NCI-H82 (cell line): ENCODE data around the gene ZBTB8OS.
A peak's percentile ranks its signal among the peaks of the same experiment; 100 is the strongest.
"Not testable (repeated sequence)": the region's sequence is repeated elsewhere in the genome, so short reads cannot be mapped to it uniquely, and the experiment has no call there.

ENCODE experiments used
- DNase-seq: peaks from one replicate; lab custom pipeline; 2025; lab: John Stamatoyannopoulos, UW

ZBTB8OS gene

DNA sequence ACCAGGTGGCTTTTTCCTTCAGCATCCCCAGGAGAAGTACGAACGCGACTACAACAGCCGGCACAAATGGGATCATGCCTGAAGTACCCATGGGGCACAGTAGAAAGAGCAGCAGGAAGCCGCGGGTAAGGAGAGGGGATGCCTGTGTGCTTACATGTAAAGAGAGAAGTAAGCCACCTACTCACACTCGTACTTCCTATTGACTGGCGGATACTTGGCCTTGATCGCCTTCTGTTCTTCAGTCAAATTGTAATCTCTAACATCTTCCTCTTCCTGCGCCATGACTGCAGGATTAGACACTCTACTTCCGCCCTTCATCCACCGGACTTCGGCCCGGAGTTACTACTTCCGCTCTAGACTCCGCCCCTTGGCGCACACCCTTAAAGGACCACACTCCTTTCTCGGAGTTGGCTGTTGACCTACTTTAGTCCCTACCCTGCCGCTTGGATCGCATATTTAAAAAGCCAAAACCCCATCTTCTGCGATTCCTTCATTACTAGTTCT is at the start of gene ZBTB8OS:
TSS of gene ZBTB8OS (minus strand) at position 303 of the 504 bp plus-strand sequence. CDS start at position 282, 21 bp downstream.
- DNase-seq = peak; percentile 98

DNA sequence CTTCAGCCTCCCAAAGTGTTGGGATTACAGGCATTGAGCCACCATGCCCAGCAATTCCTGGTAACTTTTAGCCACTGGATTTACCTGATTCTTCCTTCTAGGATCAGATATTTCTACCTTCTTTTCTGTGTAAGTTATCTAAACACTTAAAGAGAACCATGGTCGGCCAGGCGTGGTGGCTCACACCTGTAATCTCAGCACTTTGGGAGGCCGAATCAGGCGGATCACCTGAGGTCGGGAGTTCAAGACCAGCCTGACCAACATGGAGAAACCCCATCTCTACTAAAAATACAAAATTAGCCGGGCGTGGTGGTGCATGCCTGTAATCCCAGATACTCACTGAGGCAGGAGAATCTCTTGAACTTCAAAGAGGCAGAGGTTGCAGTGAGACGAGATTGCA is 46.6 kb upstream of the ZBTB8OS start:
- not testable (repeated sequence) for DNase-seq

DNA sequence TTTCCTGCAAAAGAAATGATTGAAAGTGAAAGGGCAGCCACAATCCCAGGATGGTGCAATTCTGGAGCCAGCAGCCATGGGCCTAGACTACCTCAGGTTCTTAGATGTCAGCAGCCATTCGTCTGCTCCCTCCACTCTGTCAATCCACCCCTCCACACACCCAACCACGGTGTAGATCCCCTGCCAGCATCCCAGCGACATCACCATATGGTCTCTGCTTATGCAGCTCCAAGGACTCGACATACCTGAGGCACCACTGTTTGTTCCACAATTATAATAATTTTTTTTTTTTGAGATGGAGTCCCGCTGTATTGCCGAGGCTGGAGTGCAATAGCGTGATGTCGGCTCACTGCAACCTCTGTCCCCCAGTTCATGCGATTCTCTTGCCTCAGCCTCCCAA is 45.7 kb upstream of the ZBTB8OS start:
- DNase-seq = peak; percentile 38

DNA sequence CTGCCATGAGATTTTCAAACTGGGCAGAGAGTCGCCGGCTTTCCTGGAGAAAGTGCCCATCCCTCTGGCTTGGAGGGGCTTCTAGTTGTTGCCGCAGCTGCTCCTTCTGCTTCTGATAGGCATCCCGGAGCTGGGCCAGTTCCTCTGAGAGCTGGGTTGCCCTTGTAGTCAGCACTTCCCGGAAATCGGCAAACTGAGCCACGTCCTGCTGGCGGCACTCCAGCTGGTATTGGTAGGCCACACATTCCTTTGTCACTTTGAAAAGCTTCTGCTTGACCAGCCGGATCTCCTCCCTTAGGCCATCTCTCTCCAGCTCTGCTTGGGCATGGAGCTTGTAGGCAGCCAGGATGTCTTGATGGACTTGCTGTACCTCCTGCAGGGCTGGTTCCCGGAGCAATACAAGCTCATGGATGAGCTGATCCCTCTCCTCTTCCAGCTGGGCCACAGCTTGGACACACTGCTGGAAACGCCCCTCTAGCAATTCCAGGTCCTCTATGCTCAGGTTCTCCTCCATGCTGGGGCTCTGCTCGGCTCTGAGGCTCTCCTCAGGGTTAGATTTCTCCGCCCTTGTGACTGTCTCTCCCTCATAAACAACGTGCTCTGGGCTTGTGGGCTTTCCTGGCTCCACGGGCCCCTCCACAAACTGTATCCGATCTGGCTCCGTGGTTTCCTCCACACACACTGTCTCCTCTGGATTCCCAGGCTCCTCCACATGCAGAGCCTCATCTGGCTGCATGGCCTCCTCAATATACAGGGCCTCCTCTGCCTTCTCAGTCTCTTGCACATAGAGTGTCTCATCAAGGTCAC is 45.0 kb upstream of the ZBTB8OS start:
- DNase-seq = no peak

DNA sequence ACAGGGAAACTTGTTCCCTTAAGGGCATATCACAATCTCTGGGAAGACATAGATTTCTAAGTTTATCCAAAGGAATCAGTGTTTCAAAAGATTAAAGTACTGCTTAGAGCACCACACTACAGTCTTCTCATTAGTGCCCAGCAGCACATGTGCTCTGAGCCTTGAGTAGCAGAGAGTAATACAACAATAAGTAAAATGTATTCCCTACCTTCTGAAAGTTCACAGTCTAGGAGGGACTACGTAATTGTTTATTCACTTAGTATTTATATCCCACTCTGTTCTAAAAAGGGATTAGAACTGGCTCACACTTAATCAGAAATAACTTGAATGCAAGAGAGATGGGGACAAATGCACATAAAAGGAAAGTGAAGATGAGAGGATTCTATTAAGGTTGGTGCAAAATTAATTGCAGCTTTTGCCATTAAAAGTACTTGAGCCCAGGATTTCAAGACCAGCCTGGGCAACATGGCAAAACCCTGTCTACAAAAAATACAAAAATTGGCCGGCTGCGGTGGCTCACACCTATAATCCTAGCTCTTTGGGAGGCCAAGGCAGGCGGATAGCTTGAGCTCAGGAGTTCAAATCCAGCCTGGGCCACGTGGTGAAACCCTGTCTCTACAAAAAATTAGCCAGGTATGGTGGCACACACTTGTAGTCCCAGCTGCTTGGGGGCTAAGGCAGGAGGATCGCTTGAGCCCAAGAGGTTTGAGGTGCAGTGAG is 43.3 kb upstream of the ZBTB8OS start:
- no peak for DNase-seq

DNA sequence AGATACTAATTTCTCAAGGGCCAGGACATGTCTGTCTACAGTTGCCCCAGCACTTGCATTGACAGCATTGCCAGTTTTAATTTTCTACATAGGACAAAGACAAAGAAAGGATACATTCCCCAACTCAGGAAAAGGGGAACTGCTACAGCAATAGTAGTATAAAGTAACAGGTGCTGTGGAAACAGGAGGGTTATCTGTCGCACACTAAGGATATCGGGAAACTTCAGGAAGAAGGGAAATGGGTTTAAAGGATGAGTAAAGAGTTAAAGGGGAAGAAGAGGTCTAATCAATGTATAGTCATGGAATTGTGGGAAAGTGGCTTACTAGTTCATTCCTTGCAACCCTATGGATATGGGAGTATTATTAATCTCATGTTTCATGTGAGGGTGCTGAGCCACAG is 36.0 kb upstream of the ZBTB8OS start:
- DNase-seq = no peak

DNA sequence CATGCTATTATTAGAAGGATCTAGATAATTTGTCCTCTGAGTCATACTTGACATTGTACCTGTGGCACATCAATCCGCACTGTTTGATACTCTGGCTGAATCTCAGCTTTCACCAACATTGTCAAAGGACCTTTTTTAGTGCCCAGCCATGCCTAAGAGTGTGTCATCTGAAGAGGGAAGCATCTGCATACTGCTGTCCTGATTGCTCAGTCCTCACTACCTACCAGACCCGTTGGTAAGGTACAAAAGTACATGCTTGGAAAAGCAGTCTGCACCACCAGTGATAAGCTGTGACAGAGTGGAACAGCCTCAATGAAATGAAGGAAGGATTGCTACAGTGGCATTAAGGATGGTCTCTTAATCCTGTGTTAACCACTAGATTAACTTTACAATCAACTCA is 35.1 kb upstream of the ZBTB8OS start:
- peak; percentile 28 for DNase-seq

DNA sequence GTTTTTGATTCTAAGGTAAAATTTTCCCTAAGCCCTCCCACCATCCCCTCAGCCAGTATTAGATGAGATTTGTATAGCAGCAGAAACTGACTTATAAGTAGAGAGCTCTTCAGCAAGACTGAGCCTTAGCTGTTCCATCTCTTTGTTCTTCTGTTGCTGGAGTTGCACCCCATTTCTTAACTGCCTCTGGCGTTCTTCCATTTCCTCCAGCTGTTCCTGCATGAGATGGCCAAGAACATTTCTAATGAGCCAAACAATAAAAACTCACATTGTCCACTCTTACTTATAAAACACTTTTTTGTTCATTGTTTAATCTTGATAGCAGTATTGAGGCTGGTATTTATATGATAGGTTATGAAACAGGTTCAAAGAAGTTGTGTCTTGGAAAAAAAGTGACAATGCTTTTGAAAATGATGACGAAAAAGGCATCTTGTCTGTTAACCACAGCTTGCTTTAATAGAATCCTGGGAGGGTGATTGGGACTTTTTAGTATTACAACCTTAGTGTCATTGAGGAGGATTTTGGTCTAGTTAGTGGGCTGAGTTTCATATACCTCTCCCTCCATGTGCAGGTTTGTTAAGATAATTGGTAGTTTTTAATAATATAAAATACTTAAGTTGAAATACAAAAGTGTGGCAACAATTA is 33.9 kb upstream of the ZBTB8OS start:
- DNase-seq = no peak

DNA sequence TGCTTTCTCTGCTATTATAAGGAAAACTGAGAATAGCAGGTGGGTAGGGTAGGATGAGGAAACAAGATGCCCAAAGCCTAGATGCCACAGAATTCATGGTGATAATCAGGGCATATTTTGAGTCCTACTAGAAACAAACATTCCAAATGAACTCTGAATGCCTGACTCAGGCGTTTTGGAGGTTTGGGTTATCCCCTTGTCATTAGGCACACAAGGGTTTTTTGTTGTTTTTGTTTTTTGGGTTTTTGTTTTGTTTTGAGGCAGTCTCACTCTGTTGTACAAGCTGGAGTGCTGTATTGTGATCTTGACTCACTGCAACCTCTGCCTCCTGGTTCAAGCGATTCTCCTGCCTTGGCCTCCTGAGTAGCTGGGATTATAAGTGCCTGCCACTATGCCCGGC is 33.0 kb upstream of the ZBTB8OS start:
- DNase-seq = no peak

DNA sequence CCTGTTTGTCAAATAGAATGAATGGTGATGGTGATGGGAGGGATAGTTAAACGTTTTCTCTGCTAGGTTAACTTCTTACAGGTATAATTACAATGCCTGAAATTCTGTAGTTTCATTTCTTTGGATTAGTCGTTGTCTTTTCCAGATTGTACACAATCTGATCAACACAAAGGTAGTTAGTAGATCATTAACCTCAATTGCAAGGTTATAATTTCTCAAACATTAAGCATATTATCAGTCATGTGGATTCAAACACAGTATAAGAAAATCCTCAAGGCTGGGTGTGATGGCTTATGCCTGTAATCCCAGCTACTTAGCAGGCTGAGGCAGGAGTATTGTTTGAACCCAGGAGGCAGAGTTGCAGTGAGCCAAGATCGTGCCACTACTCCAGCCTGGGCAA is 31.6 kb upstream of the ZBTB8OS start:
- DNase-seq = no peak

DNA sequence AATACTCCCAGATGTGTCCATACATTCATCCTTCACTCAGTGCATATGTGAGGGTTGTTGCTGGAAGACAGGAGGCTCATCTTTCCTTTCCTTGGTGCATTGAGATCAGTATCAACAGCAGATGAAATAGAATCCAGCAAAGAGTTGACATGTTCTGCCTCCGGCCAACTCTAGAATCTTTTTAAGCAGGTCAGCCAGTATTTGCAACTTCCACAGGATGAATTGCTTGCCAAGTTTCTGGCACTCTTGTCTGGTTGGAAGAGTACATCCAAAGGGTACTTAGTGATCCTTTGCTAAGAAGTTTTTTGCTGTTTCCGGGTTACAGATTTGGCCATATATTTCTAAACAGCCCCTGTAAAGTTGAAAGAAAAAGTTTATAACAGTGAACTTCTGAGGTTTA is 31.2 kb upstream of the ZBTB8OS start:
- DNase-seq = no peak

DNA sequence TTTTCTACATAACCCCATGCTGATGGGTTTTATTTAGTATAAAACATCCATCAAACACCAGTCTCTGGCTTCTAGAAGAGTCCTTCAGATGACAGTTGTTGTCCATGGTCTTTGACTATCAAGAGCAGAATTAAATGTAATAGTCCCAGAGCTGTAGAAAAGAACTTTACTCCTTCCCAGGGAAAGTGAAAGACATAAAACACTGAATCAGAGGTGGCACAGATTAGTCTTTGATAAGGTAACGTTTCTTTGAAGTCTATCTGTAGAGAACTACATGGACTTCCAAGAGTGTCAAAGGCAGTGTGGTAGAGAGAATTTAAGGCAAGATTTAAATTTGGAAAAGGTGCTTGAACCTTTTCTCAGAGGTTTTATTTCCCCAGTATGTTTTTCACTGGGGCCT is 30.3 kb upstream of the ZBTB8OS start:
- no peak for DNase-seq

DNA sequence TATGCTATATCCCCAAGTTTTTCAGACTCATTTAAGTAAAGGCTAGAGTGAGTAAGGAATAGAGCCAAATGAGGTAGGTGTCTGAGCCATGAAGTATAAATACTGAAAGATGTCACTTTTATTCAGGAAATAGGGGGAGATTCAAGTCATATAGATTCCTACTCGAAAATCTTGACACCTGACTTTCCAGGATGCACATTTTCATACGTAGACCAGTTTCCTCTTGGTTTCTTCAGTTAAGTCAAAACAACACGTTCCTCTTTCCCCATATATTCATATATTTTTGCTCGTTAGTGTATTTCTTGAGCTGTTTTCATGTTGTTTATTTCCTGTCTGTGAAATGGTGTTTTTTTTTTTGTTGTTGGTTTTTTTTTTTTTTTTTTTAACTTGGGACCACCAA is 29.6 kb upstream of the ZBTB8OS start:
- DNase-seq = not testable (repeated sequence)

DNA sequence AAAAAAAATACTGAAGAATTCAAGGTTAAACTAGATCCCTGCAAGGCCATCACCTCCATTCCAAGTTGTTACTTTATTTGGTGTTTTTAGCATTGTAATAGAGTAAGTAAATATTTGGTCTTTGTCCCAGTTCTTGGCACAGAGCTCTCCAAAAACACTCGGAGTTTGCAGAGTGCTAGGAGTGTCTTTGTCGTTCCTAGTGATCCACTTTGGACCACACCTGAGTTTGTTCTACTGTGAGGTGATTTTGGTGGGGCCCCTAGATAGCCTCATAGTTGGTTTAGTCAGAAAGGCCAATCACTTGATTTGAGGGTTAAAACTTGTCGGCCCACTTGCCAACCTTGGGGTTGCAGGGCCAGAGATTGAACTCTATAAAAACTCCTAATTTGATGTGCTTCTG is 26.6 kb upstream of the ZBTB8OS start:
- no peak for DNase-seq

DNA sequence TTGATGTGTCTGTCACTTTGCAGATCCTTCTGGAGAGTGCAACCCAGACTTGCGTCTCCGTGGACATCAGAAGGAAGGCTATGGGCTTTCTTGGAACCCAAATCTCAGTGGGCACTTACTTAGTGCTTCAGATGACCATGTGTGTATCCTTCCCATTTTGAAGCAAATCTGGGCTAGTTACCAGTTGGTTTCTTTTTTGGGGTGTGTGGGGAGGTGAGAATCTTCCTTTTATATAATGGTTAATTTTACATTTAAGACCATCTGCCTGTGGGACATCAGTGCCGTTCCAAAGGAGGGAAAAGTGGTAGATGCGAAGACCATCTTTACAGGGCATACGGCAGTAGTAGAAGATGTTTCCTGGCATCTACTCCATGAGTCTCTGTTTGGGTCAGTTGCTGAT is 18.4 kb upstream of the ZBTB8OS start:
- not testable (repeated sequence) for DNase-seq

DNA sequence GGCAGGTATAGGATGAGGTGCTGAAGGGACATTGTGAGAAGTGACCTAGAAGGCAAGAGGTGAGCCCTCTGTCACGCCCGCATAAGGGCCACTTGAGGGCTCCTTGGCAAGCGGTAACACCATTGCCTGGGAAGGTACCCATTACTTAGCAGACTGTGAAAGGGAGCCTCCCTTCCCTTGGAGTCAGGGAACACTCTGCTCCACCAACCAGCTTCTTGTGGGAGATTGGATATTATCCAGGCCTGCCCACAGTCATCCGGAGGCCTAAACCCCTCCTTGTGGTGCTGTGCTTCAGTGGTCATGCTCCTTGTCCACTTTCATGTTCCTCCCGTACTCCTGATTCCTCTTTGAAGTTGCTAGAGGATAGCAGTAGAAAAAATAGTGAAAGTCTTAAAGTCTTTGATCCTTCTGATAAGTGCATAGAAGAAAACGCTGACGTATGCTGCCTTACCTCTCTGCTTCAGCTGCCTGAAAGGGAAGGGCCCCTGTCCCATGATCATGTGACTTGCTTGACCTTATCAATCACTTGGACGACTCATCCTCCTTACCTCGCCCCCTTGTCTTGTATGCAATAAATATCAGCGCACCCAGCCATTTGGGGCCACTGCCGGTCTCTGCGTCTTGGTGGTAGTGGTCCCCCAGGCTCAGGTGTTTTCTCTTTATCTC is 16.7 kb upstream of the ZBTB8OS start:
- no peak for DNase-seq

DNA sequence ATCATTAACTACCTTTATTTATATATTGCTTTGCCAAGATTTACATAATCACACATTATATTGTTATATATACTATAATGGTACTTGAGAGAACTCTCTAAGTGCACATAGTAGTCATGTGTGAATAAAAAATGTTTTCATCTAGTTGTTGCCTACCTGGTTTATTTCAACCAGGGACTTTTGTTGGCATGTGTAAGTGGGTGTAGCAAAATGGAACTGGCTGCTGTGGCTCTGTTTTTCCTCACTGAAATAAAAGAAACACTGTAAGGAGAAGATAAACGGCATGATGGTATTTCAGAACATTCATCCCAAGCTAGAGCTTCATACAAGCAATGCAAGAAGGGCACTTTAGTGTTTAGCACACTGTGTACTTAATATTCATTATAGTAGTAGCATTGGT is 15.6 kb upstream of the ZBTB8OS start:
- no peak for DNase-seq

DNA sequence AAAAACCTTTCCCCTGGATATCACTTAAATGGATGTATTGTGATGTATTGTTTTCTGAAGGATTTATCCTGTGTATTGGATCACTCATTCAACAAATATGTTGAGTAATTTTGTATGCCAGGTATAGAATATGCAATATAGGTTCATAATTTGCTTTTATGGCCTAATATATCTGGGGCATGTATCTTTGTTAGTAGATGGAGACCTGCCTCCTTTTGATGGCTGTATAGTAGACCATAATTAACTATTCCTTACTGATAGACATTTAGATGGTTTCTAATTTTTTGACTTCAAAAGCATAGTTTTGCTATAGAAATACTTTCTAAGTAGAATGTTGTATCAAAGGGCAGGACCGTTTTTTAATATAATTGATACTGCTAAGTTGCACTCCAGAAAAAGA is 9.2 kb upstream of the ZBTB8OS start:
- DNase-seq = no peak

DNA sequence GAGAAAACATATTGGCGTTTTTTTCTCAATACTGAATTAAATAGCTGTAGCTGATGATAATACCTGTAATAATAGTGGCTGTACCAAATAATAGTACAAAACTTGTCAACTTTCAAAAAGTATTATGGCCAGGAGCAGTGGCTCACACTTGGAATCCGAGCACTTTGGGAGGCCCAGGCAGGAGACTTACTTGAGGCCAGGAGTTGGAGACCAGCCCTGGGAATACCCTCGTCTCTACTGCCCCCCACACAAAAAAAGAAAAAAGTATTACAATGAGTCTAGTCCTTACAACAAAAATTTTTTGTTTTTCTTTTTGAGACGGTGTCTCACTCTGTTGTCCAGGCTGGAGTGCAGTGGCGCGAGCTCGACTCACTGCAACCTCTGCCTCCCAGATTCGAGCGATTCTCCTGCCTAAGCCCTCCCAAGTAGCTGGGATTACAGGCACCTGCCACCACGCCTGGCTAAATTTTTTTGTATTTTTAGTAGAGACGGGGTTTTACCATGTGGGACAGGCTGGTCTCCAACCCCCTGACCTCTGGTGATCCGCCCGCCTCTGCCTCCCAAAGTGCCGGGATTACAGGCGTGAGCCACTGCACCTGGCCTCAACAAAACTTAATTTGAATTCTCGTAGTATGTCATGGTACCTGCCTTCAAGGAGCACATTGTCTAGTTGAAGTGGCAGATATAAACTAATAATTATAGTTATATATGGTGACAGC is 2.1 kb upstream of the ZBTB8OS start:
- DNase-seq = no peak

DNA sequence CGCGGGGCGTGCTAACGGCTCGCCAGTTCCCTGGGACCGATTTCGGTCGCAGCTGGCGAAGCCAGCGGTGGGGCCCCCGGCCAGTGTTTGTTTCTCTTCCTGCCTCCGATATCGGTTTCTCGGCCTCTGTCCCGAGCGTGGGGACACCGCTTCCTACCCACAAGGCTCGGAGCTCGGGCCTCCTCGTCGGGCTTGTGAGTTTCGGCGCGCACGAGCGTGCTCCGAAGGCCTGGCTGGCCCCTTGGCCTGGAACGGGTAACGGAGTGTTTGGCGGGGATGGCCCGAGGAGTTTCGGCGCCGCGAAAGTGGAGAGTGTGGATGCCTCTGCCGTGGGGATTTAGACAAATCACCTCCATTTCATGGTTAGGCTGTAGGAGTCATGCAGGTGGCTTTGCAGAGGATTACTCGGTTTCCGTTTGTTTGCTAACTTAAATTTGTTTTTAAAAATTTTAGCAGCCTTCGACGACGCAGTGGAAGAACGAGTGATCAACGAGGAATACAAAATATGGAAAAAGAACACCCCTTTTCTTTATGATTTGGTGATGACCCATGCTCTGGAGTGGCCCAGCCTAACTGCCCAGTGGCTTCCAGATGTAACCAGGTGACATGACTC is 1.2 kb upstream of the ZBTB8OS start:
- DNase-seq = peak; percentile 64
